ENCODE data around the gene FRAT2.
"Not testable (repeated sequence)": the region's sequence is repeated elsewhere in the genome, so short reads cannot be mapped to it uniquely, and the experiment has no call there.

Gene FRAT2

DNA sequence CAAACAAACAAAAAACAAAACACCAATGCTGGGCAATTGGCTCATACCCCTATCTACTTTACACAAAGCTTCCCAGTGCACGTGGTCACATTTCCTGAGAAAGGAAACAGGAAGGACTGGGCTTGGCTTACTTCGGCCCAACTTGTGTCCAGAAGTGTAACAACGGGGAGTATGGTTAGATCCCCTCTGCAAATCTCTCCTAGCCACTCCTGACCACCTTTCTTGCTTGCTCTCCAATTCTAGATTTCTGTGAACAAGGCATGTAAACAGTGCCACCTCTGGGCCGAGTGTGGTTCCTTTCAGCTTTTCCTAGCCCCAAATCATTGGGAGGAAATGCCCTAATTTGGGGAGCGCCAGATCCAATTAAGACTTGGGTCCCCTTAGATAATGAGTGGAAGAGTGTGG is 21.0 kb upstream of the FRAT2 start:
- DNase-seq: no peak

DNA sequence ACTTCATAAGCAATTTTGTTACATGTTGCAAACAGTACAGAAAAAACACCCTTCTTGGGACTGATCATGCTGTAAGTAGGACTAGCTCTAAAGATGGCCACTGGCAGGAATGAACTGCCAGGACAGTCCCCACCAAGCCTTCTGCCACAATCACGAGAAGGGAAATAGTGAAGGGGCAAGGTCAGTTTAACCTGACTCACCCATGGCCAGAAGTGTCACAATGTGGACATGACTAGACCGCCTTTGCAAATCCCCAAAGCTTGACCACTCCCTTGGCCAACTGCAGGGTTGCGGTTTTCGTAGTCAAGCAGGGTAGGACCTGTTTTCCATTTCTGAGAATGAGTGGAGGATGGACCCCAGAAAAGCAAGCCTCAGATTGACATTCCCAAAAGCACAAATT is 19.4 kb upstream of the FRAT2 start:
- DNase-seq: no peak

DNA sequence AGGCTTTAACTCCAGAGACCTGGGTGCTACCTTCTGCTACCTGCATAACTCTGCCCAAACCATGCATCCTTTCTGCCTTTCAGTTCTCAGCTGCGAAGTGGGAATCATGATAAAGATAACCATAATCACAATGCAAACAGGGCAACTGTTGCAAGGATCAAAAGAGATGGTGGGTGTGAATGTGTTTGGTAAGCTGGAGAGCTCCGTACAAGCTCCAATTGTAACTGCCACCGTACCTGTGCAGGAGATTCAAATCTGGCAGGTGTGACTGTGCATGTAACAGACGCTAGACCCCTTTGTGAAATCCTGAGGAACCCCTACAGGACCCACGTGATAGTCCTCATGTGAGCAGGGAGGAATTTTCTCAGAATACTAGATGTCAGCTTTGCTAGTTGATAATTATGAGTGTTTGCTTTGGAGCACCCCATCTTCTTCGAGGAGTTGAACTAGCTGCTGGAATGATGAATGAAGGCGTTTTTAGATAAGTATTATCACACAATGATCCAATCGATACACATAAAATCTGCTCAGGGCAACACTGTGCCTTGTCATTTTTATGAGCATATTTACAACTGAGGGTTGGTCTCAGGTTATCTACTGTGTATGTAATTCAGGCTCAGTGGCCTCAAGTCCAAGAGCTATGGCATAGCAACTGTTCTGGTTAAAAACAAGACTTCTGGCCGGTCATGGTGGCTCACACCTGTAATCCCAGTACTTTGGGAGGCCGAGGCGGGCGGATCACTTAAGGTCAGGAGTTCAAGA is 15.4 kb upstream of the FRAT2 start:
- DNase-seq: no peak

- DNase-seq: no peak
Measured at GRCh38 chr10:97347317-97347716, 12.8 kb upstream of the FRAT2 start.

- not testable (repeated sequence) for DNase-seq
Measured at GRCh38 chr10:97343664-97344063, 9.1 kb upstream of the FRAT2 start.

DNA sequence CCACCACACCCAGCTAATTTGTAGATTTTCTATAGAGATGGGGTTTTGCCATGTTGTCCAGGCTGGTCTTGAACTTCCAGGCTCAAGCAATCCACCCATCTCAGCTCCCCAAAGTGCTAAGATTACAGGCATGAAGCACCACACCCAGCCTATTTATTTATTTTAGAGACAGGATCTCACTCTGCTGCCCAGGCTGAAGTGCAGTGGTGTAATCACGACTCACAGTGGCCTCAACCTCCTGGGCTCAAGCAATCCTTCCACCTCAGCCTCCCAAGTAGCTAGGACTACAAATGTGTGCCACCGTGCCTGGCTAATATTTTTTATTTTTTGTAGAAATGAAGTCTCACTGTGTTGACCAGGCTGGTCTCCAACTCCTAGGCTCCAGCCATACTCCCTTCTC is 6.9 kb upstream of the FRAT2 start:
- no peak for DNase-seq

DNA sequence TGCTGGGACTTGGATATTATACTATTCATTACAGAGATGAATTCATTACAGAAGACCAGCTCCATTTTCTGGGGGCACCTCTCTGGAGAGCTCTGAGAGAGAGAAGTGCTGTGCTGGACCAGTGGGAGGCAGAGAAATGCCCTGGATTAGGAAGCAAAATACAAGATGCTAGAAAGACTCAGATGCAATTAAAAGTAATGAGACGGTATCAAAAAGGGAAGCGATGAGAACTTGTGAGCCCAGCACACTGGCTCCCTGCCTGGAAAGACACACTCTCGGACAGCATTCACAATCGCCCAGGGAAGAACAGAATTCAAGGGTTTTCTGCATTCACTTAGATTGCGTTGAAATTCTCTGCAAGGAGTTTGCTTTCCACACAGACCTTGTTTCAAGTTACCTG is 3.5 kb upstream of the FRAT2 start:
- DNase-seq: no peak

GRCh38 chr10:97336942-97337831 is 2.7 kb upstream of the FRAT2 start:
- DNase-seq: no peak

GRCh38 chr10:97336446-97336845 is 1.9 kb upstream of the FRAT2 start:
- DNase-seq: no peak

- DNase-seq: no peak
Measured at GRCh38 chr10:97336006-97336405, 1.5 kb upstream of the FRAT2 start.

DNA sequence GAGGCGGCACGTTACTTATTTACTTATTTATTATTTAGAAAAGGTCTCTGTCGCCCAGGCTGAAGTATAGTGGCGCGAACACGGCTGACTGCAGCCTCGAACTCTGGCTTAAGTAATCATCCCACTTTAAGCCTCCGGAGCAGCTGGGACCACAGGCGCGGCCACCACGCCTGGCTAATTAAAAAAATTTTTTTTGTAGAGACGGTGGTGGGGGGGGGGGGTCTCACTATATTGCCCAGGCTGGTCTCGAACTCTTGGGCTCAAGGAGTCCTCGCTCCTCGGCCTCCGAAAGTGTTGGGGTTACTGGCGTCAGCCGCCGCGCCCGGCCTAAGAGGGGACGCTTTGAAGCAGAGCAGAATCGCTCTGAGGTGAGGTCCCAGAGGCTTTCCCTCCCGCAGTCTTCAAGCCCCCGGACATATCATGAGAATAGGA is 675 bp upstream of the FRAT2 start:
- DNase-seq: no peak

- DNase-seq: peak; percentile 58
Measured at GRCh38 chr10:97333601-97334369, 744 bp downstream of the FRAT2 start.

DNA sequence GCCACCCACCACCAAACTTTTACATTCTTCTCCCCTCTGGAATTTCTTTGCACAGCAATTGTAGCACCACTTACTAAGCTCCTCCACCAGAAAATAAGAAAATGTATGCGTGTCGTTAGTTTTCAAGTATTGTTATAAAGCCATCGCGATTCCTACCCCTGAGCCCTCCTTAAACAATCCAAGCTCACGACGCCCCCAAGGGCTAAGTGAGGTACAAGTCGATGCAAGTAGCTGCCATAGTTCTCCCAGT is 1.3 kb downstream of the FRAT2 start:
- peak; percentile 54 for DNase-seq

GRCh38 chr10:97332591-97333350 is 1.8 kb downstream of the FRAT2 start:
- peak; percentile 85 for DNase-seq

- DNase-seq: no peak
Measured at GRCh38 chr10:97331153-97331703, 3.3 kb downstream of the FRAT2 start.

- DNase-seq: no peak
Measured at GRCh38 chr10:97329766-97330165, 4.8 kb downstream of the FRAT2 start.

DNA sequence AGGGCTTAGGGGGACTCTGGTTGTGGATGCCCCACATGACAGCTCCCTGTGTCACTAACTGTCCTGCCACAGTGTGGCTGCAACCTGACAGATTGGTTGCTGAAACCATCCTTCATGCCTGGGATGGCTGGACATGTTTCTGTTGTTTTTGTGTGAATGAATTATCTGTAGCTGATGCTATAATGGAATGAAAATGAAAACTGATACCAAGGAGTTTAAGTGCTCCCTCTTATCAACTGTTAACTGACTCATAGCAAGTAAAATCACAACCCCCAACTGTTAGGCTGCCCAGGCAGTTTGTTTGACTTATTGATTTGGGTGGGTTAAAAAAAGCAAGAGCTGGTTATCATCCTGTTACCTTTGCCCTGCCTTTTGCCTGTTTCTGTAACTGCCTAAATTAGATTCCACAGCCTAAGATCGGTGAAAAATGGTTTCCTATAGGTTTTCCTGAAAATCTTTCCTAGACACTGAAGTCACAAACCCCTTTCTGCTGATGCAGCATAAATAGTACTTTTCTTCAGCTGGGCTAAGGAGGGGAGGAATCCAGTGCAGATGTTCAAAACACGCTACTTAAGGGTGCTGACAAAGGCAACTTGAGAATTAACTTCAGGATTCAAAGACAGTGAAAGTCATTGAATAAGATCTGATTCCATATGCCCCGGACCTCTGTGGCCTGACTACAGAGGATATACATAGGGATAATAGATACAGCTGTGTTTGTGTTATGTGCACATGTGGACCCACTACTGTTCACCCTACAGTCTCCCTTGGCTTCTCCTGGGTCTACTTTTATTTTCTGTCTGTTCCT is 5.7 kb downstream of the FRAT2 start:
- DNase-seq: no peak

- no peak for DNase-seq
Measured at GRCh38 chr10:97327348-97328294, 6.9 kb downstream of the FRAT2 start.

- DNase-seq: no peak
Measured at GRCh38 chr10:97325754-97326153, 8.8 kb downstream of the FRAT2 start.

DNA sequence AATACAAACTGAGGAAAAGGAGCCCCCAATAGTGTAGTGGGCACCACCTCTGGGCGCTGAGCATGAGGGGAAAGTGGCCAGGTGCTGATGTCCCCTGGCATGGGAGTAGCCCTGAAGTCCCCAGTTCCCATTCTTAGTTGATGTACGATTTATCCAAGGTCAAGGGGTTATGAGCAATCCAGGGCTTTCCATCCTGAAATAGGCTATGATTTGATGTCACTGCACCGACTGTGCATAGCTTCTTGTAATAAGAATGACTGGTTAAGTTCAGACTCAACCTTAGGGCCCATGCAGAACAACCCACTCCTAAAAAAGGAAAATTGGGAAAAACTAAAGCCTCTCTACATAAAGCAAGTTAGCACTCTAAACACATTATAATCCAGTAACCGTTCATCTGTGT is 11.0 kb downstream of the FRAT2 start:
- no peak for DNase-seq

- no peak for DNase-seq
Measured at GRCh38 chr10:97321804-97322190, 12.7 kb downstream of the FRAT2 start.

All from EL (cell line).